Bronchial epithelial cell (primary cell): ENCODE measurements around the gene KDSR. TPM values are rescaled to one million over a fixed set of nuclear protein-coding genes. Genes with fewer than 3 reads are reported as not detected.

Experiments
- DNase-seq: peaks from one replicate; pipeline ENCODE4 v3.0.0-alpha.2; 2010; ENCODE audit warnings: low read depth
- FAIRE-seq: peaks from 2 replicates; lab custom pipeline; 2011; peaks lifted over from hg19 to GRCh38; lab: Jason Lieb, UNC
- H3K27me3 ChIP-seq: 2 replicates; pipeline ENCODE4 v1.5.1; 2011; ENCODE audit warnings: low read length; ENCODE audit not compliant: control insufficient read depth, insufficient read depth
- H3K36me3 ChIP-seq: 2 replicates; pipeline ENCODE4 v1.5.1; 2011; ENCODE audit warnings: low read length; ENCODE audit not compliant: control insufficient read depth, insufficient read depth
- H3K4me3 ChIP-seq: 2 replicates; pipeline ENCODE4 v1.5.1; 2011; ENCODE audit warnings: mild to moderate bottlenecking, low read depth, low read length, control low read depth
- CTCF ChIP-seq: IDR thresholded peaks from 2 replicates; pipeline ENCODE4 v1.5.1; 2011; ENCODE audit warnings: mild to moderate bottlenecking, moderate library complexity, low read length, control low read depth, inconsistent platforms; ENCODE audit not compliant: insufficient read depth, severe bottlenecking
- total RNA-seq: library from RNA; depleted of rRNA; stranded (reverse); fragments of >200 nt; gene quantifications from 2 replicates; pipeline ENCODE4 v1.2.1, GENCODE V29; 2014

The KDSR gene
- total RNA-seq, 1 donor from 2014 or later = 40.5 TPM

GRCh38 chr18:63288311-63288710 lies 78.7 kb downstream of the KDSR start:
- H3K27me3 ChIP-seq = no peaks in the 10 kb centered on the region
- DNase-seq (no peak), FAIRE-seq (no peak)
- TF ChIP-seq CTCF = no peak
- H3K4me3 ChIP-seq = no peak overlapping the region
- H3K36me3 ChIP-seq = no peaks in the 10 kb centered on the region

- no peak for FAIRE-seq
- TF ChIP-seq CTCF = no peak
- DNase-seq = no peak
Measured at GRCh38 chr18:63287691-63288220, 79.2 kb downstream of the KDSR start.

GRCh38 chr18:63286926-63287325 lies 80.1 kb downstream of the KDSR start:
- DNase-seq (no peak), FAIRE-seq (no peak)
- no peak overlapping the region for H3K4me3 ChIP-seq
- no peaks in the 10 kb centered on the region for H3K27me3 ChIP-seq
- H3K36me3 ChIP-seq = no peaks in the 10 kb centered on the region
- TF ChIP-seq CTCF = no peak

More at GRCh38 chr18:63287691-63288220, 79.2 kb downstream of the KDSR start:
- H3K36me3 ChIP-seq = no peaks in the 10 kb centered on the region
- no peak overlapping the region for H3K4me3 ChIP-seq
- H3K27me3 ChIP-seq = no peaks in the 10 kb centered on the region

- no peak for FAIRE-seq
- TF ChIP-seq CTCF = no peak
- Histone ChIP-seq H3K36me3 (no peaks in the 10 kb centered on the region), H3K4me3 (no peak overlapping the region), H3K27me3 (no peaks in the 10 kb centered on the region)
- DNase-seq = no peak
Measured at GRCh38 chr18:63284827-63285733, 81.9 kb downstream of the KDSR start.

GRCh38 chr18:63284173-63284799 lies 82.7 kb downstream of the KDSR start:
- no peak for TF ChIP-seq CTCF
- Histone ChIP-seq H3K27me3 (no peaks in the 10 kb centered on the region), H3K36me3 (no peaks in the 10 kb centered on the region), H3K4me3 (no peak overlapping the region)
- DNase-seq (no peak), FAIRE-seq (no peak)
